SU-DHL-6 (cell line): ENCODE results near the gene CCL26.

Experiments
- H2AFZ ChIP-seq: fragments of 200-600 bp; sonication (generic); 2 replicates; pipeline ENCODE4 v1.6.1; 2014; ENCODE audit warnings: low read depth, mild to moderate bottlenecking, moderate library complexity, mixed read lengths, antibody characterized with exemption, low read length; ENCODE audit not compliant: severe bottlenecking
- H3F3A ChIP-seq: fragments of 200-600 bp; shearing (Covaris generic); 2 replicates; pipeline ENCODE4 v1.6.0; 2016; ENCODE audit warnings: antibody characterized with exemption, mild to moderate bottlenecking; ENCODE audit not compliant: insufficient read depth
- H3K27ac ChIP-seq: fragments of 200-600 bp; sonication (generic); 2 replicates; pipeline ENCODE4 v1.5.1; 2016; ENCODE audit warnings: low read depth, mild to moderate bottlenecking, low read length, moderate library complexity, mixed read lengths
- H3K27me3 ChIP-seq: fragments of 200-600 bp; sonication (generic), shearing (Covaris generic); 2 replicates; pipeline ENCODE4 v1.6.0; 2014; ENCODE audit warnings: mild to moderate bottlenecking, low read length
- H3K36me3 ChIP-seq: fragments of 200-600 bp; sonication (generic); 2 replicates; pipeline ENCODE4 v1.6.1; 2014; ENCODE audit warnings: mild to moderate bottlenecking, low read length, mixed read lengths
- H3K4me2 ChIP-seq: fragments of 300-600, 200-600 bp; shearing (Covaris generic), sonication (generic); 2 replicates; pipeline ENCODE4 v1.6.0; 2014; ENCODE audit warnings: low read length, low read depth, mild to moderate bottlenecking; ENCODE audit not compliant: poor library complexity, severe bottlenecking
- H3K4me3 ChIP-seq: fragments of 200-600 bp; sonication (generic); 2 replicates; pipeline ENCODE4 v1.5.1; 2014; ENCODE audit warnings: antibody characterized with exemption, low read length, mild to moderate bottlenecking, mixed read lengths; ENCODE audit not compliant: insufficient read depth, poor library complexity, severe bottlenecking
- H3K79me2 ChIP-seq: fragments of 200-600 bp; sonication (generic); 2 replicates; pipeline ENCODE4 v1.6.1; 2014; ENCODE audit warnings: mild to moderate bottlenecking, low read length, moderate library complexity; ENCODE audit not compliant: insufficient read depth
- H3K9ac ChIP-seq: fragments of 200-600 bp; sonication (generic); 2 replicates; pipeline ENCODE4 v1.7.0; 2014; ENCODE audit warnings: mild to moderate bottlenecking, low read length
- H3K9me2 ChIP-seq: fragments of 200-600 bp; sonication (generic); replicated peaks from 2 replicates; pipeline ENCODE4 v1.6.1; 2014; ENCODE audit warnings: low read length; ENCODE audit not compliant: insufficient read depth
- H3K9me3 ChIP-seq: fragments of 200-600 bp; sonication (generic); 2 replicates; pipeline ENCODE4 v1.6.1; 2014; ENCODE audit warnings: low read length, mixed read lengths; ENCODE audit not compliant: insufficient read depth
- H4K20me1 ChIP-seq: fragments of 200-600 bp; sonication (generic); 2 replicates; pipeline ENCODE4 v1.6.1; 2014; ENCODE audit warnings: low read depth, mild to moderate bottlenecking, antibody characterized with exemption, low read length, moderate library complexity, mixed read lengths
- EZH2phosphoT487 ChIP-seq: fragments of 200-600 bp; sonication (generic), shearing (Covaris generic); conservative IDR thresholded peaks from 2 replicates; pipeline ENCODE4 v1.6.1; 2018; ENCODE audit warnings: mild to moderate bottlenecking, antibody characterized with exemption, low read length, moderate library complexity, mixed read lengths
- TF ChIP-seq, protein P1 (sequence below): fragments of 200-600 bp; sonication (generic); IDR thresholded peaks from one replicate; pipeline ENCODE4 v1.5.1; 2017; ENCODE audit warnings: antibody characterized with exemption, mild to moderate bottlenecking, low read length, moderate library complexity; ENCODE audit not compliant: insufficient read depth, poor library complexity, severe bottlenecking

The CCL26 gene

DNA sequence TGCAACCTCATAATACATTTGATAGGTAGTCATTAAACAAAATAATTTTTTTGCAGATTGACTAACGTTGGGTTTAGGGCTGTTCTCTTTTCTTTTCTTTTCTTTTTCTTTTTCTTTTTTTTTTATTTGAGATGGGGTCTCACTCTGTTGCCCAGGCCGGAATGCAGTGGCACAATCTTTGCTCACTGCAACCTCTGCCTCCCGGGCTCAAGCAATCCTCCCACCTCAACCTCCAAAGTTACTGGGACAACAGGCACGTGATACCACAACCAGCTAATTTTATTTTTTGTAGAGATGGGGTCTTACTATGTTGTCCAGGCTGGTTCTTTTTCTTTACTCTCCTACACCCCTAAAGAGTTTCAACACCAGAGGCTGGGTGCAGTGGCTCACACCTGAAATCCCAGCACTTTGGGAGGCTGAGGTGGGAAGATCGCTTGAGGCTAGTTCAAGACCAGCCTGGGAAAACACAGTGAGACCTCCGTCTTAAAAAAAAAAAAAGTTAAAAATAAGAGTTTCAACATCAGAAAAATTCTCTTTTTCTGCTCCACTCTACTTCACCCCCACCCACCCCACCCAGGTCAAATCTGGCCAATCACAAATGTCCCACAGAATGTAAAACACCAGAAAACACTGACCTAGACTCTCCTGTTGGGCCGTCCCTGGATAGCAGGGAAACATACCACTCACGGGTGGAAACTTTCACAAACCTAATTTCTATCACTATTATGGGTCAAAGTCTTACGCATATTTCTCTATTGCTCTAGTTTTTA, 36.2 kb downstream of the CCL26 start:
- TF ChIP-seq, protein P1, sequence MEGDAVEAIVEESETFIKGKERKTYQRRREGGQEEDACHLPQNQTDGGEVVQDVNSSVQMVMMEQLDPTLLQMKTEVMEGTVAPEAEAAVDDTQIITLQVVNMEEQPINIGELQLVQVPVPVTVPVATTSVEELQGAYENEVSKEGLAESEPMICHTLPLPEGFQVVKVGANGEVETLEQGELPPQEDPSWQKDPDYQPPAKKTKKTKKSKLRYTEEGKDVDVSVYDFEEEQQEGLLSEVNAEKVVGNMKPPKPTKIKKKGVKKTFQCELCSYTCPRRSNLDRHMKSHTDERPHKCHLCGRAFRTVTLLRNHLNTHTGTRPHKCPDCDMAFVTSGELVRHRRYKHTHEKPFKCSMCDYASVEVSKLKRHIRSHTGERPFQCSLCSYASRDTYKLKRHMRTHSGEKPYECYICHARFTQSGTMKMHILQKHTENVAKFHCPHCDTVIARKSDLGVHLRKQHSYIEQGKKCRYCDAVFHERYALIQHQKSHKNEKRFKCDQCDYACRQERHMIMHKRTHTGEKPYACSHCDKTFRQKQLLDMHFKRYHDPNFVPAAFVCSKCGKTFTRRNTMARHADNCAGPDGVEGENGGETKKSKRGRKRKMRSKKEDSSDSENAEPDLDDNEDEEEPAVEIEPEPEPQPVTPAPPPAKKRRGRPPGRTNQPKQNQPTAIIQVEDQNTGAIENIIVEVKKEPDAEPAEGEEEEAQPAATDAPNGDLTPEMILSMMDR: no peak
- TF ChIP-seq EZH2phosphoT487: no peak
- no peaks in the 10 kb centered on the region for H3K79me2 ChIP-seq

DNA sequence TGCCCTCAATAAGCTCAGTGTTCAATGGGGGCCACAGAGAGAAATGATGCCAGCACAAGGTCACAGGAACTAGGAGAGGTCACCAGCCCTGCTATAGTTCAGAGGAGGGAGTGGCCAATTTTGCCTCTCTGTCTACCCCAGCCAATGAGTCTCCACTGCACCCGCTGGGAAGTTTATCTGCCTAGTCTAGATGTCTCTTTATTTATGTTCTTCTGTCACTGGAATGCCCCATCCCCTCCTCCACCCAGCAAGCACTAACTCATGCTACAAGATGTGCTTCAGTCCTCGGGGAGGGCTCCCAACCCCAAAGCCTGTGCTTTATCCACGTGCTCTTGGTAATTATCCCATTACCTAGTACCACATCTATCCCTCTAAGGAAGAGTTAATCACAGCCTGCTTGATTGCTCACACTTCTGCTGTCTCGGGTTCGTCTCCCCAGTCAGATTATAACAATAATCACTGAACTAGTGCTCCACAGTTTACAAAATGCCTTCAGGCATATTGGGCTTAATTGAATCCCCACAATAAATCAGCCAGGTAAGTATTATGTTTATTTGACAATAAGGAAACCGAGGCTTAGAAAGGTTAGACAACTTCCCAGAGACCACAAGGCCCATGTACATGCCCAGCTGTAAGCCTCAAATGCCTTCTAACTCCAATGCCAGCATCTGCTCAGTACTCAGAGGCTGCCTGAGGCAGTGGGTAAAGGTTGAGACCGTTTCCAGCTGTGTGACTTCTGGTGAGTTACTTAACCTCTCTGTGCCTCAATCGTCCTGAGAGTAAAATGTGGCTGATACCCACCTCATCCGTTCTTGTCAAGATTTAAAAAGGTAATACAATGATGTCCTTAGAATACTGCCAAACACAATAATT, 37.2 kb downstream of the CCL26 start:
- H4K20me1 ChIP-seq: no peaks in the 10 kb centered on the region

More for the DNA sequence above, 36.2 kb downstream of the CCL26 start:
- H3F3A ChIP-seq: peaks cover 10% of the 10 kb centered on the region; the same call in 1 of the 2 replicates
- no peak overlapping the region for H2AFZ ChIP-seq
- no peaks in the 10 kb centered on the region for H3K36me3 ChIP-seq
- no peak overlapping the region for H3K27ac ChIP-seq
- H3K4me3 ChIP-seq: no peak overlapping the region
- H3K9me2 ChIP-seq: no peaks in the 10 kb centered on the region
- no peaks in the 10 kb centered on the region for H4K20me1 ChIP-seq
- H3K9ac ChIP-seq: no peak overlapping the region
- H3K9me3 ChIP-seq: no peaks in the 10 kb centered on the region
- no peaks in the 10 kb centered on the region for H3K27me3 ChIP-seq
- H3K4me2 ChIP-seq: no peak overlapping the region

DNA sequence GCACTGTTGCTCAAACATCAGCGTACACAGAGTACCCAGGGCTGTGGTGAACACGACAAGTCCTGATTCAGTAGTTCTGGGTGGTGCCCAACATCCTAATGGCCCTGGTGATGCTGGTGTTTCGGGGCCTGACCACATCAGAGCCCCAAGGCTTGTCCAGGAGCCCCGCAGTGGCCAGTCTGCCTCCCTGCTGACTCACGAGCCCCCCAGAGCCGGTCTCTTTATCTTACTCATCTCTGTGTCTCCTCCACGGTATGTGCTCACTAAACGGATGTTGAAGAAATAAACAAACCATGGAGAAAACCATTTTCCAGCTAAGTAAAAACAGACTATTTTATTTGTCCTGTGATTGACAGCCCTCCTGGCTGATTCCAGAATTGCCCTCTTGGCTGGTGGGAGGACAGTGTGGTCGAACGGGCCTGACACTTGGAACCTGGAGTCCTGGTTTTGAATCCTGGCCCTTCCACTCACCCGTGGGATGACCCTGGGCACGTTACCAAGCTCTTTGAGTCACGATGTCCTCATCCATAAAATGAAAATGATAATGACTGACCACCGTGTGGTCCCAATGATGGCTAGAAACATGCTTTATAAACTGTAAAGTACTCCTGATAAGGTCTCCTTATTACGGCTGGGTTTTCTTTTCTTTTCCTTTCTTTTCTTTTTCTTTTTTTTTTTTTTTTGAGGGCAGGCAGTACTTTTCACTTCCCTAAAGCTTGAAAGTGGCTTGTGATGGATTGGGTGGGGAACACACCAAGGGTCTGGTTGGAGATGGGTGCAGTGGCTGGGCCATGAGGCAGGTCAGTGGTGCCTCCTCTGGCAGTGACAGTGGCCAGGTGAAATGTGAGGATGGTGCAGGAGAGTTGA, 39.0 kb downstream of the CCL26 start:
- Histone ChIP-seq H3K27me3 (no peaks in the 10 kb centered on the region), H3K4me2 (no peak overlapping the region), H3K36me3 (no peaks in the 10 kb centered on the region), H4K20me1 (no peaks in the 10 kb centered on the region), H3K27ac (no peak overlapping the region), H3F3A (no peaks in the 10 kb centered on the region), H3K9ac (no peak overlapping the region), H3K9me3 (no peaks in the 10 kb centered on the region), H3K79me2 (no peaks in the 10 kb centered on the region), H3K9me2 (no peaks in the 10 kb centered on the region), H3K4me3 (no peak overlapping the region), H2AFZ (no peak overlapping the region)
- TF ChIP-seq, protein P1: no peak
- no peak for TF ChIP-seq EZH2phosphoT487

More for the DNA sequence above, 37.2 kb downstream of the CCL26 start:
- no peaks in the 10 kb centered on the region for H3K79me2 ChIP-seq
- no peak overlapping the region for H3K9ac ChIP-seq
- peaks cover 3% of the 10 kb centered on the region; the same call in 1 of the 2 replicates for H3F3A ChIP-seq
- H3K9me2 ChIP-seq: no peaks in the 10 kb centered on the region
- no peaks in the 10 kb centered on the region for H3K27me3 ChIP-seq
- TF ChIP-seq, protein P1: no peak
- no peak for TF ChIP-seq EZH2phosphoT487
- H3K9me3 ChIP-seq: no peaks in the 10 kb centered on the region
- no peak overlapping the region for H3K27ac ChIP-seq
- no peak overlapping the region for H3K4me3 ChIP-seq
- no peak overlapping the region for H2AFZ ChIP-seq
- no peak overlapping the region for H3K4me2 ChIP-seq
- H3K36me3 ChIP-seq: no peaks in the 10 kb centered on the region
